HepG2 (cell line): ENCODE measurements around the gene TBC1D5.

ENCODE experiments used
- CHD2 ChIP-seq: IDR thresholded peaks from 2 replicates; pipeline ENCODE4 v1.6.1; 2011; ENCODE audit warnings: low read depth, low read length, improper control_type of control experiment
- JARID2 ChIP-seq: sonication (generic); formaldehyde crosslinking; IDR thresholded peaks from 2 replicates; pipeline ENCODE4 v1.8.1; 2023; ENCODE audit warnings: missing genetic modification reagents, inconsistent platforms; ENCODE audit not compliant: insufficient replicate concordance
- POLR2A ChIP-seq, 2 experiments: IDR thresholded peaks; 2 replicates each; pipeline ENCODE4 v1.6.1; 2011; ENCODE audit warnings: low read depth in 2 of 2, low read length in 2 of 2, mild to moderate bottlenecking in 1 of 2, moderate library complexity in 1 of 2; ENCODE audit not compliant: insufficient read depth in 1 of 2
- REL ChIP-seq: sonication (generic); formaldehyde crosslinking; conservative IDR thresholded peaks from 2 replicates; pipeline ENCODE4 v1.8.0; 2022; ENCODE audit warnings: mild to moderate bottlenecking, missing genetic modification reagents, moderate library complexity
- SALL1 ChIP-seq: sonication (generic); formaldehyde crosslinking; IDR thresholded peaks from 2 replicates; pipeline ENCODE4 v1.8.0; 2022; ENCODE audit warnings: mild to moderate bottlenecking, missing genetic modification reagents
- SOX5 ChIP-seq: IDR thresholded peaks from 2 replicates; pipeline ENCODE4 v1.6.1; 2016; ENCODE audit warnings: borderline replicate concordance
- SP2 ChIP-seq: sonication (generic); formaldehyde crosslinking; IDR thresholded peaks from 2 replicates; pipeline ENCODE4 v1.5.1; 2020; ENCODE audit warnings: mild to moderate bottlenecking, missing genetic modification reagents
- TAF1 ChIP-seq: sonication (generic); formaldehyde crosslinking; IDR thresholded peaks from 2 replicates; pipeline ENCODE4 v1.4.0; 2020; ENCODE audit warnings: missing genetic modification reagents
- ZNF160 ChIP-seq: sonication (generic); formaldehyde crosslinking; IDR thresholded peaks from 2 replicates; pipeline ENCODE4 v1.8.0; 2022; ENCODE audit warnings: mild to moderate bottlenecking, inconsistent platforms, missing genetic modification reagents
- ZNF558 ChIP-seq: sonication (generic); formaldehyde crosslinking; IDR thresholded peaks from 2 replicates; pipeline ENCODE4 v1.9.0; 2022; ENCODE audit warnings: mild to moderate bottlenecking, missing genetic modification reagents, borderline replicate concordance
- ZNF674 ChIP-seq: sonication (generic); formaldehyde crosslinking; IDR thresholded peaks from 2 replicates; pipeline ENCODE4 v1.5.0; 2020; ENCODE audit warnings: low read depth, mild to moderate bottlenecking, missing genetic modification reagents
- TF ChIP-seq, protein P1 (sequence below): sonication (generic); formaldehyde crosslinking; IDR thresholded peaks from 2 replicates; pipeline ENCODE4 v1.5.0; 2020; ENCODE audit warnings: mild to moderate bottlenecking, missing genetic modification reagents, moderate library complexity

DNA sequence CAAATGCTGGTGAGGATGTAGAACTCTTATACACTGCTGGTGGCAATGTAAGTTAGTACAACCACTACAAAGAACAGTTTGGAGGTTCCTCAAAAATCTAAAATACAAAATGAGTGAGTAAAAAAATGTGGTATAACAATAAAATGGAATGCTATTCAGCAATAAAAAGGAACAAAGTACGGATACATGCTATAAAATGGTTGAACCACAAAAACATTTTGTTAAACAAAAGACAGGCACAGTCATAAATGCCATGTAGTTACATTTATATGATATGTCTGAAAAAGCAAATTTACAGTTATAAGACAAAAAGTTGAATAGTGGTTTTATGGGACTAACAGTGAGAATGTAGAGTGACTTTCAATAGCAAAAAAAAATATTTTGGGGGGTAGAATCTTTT, 285.8 kb downstream of the TBC1D5 start:
- TF ChIP-seq, protein P1, sequence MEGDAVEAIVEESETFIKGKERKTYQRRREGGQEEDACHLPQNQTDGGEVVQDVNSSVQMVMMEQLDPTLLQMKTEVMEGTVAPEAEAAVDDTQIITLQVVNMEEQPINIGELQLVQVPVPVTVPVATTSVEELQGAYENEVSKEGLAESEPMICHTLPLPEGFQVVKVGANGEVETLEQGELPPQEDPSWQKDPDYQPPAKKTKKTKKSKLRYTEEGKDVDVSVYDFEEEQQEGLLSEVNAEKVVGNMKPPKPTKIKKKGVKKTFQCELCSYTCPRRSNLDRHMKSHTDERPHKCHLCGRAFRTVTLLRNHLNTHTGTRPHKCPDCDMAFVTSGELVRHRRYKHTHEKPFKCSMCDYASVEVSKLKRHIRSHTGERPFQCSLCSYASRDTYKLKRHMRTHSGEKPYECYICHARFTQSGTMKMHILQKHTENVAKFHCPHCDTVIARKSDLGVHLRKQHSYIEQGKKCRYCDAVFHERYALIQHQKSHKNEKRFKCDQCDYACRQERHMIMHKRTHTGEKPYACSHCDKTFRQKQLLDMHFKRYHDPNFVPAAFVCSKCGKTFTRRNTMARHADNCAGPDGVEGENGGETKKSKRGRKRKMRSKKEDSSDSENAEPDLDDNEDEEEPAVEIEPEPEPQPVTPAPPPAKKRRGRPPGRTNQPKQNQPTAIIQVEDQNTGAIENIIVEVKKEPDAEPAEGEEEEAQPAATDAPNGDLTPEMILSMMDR (CRISPR knock-in tag) = no peak
- no peak for TF ChIP-seq REL (CRISPR knock-in tag)
- no peak for TF ChIP-seq TAF1
- TF ChIP-seq ZNF674 = no peak
- TF ChIP-seq POLR2A (IDR thresholded peaks at IDR 0.05; ENCODE audit: insufficient read depth in 1 of 2, low read depth in 2 of 2, low read length in 2 of 2) = no peak
- TF ChIP-seq CHD2 = no peak
- no peak for TF ChIP-seq SP2 (CRISPR knock-in tag)
- TF ChIP-seq JARID2 (CRISPR knock-in tag) = no peak
- TF ChIP-seq ZNF558 (CRISPR knock-in tag) = no peak
- no peak for TF ChIP-seq SALL1 (CRISPR knock-in tag)
- no peak for TF ChIP-seq ZNF160 (CRISPR knock-in tag)
- no peak for TF ChIP-seq SOX5 (CRISPR knock-in tag)
